Epithelial cell of proximal tubule (primary cell): ENCODE results near the gene ISL2. TPM values are rescaled to one million over a fixed set of nuclear protein-coding genes. Genes with fewer than 3 reads are reported as not detected.

ENCODE experiments used
- DNase-seq: peaks from one replicate; pipeline ENCODE4 v3.0.0-alpha.2; 2011; ENCODE audit warnings: low read depth
- H3K4me3 ChIP-seq: 2 replicates; pipeline ENCODE4 v1.5.1; 2011; ENCODE audit warnings: low read depth, mild to moderate bottlenecking, low read length
- CTCF ChIP-seq: conservative IDR thresholded peaks from 2 replicates; pipeline ENCODE4 v1.5.1; 2012; ENCODE audit warnings: low read depth, mild to moderate bottlenecking, low read length
- total RNA-seq: library from RNA; depleted of rRNA; stranded (reverse); fragments of >200 nt; gene quantifications from 2 replicates; pipeline ENCODE4 v1.2.3, GENCODE V29; 2015

Gene ISL2
- total RNA-seq, 1 donor from 2014 or later = 0.69 TPM

GRCh38 chr15:76377217-76377616, 40.6 kb downstream of the ISL2 start:
- no peak for DNase-seq
- TF ChIP-seq CTCF = no peak

DNA sequence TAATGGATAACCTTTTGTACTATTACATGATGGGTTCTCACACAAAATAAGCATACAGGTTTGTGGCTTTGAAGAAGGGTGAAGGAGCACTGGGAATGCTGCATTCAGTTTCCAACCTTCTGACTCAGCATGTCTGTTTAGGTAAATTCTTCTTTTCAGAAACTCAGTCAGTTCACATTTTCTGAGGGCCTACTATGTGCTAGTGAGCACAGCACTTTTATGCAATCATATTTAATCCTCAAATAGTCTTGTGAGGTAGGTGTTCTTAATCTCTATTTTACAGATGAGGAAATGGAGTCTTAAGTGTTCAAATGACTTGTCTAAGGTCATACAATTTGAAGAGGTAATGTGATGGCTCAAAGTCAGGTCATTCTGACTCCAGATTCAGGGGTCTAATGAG, 41.2 kb downstream of the ISL2 start:
- no peak for DNase-seq
- TF ChIP-seq CTCF = no peak
- H3K4me3 ChIP-seq = no peak overlapping the region

More at GRCh38 chr15:76377217-76377616, 40.6 kb downstream of the ISL2 start:
- H3K4me3 ChIP-seq = no peak overlapping the region

DNA sequence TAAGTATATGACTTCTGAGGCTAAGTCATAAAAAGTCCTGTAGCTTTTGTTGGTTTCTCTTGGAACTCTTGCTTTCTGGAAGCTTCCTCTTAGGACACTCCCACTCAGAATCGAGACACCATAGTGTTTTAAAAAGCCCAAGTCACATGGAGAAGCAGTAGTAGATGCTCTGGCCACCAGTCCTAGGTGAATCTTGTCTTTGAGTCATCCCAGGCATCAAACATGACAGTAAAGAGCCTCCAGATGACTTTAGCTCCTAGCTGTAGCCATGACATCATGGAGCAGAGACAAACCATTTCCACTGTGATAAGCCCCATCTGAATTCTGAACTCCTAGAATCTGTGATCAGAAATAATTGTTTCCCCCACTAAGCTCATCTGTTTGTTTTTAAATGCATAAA, 42.1 kb downstream of the ISL2 start:
- TF ChIP-seq CTCF = no peak
- no peak overlapping the region for H3K4me3 ChIP-seq
- no peak for DNase-seq

GRCh38 chr15:76380249-76380648, 43.7 kb downstream of the ISL2 start:
- H3K4me3 ChIP-seq = no peak overlapping the region
- TF ChIP-seq CTCF = no peak
- DNase-seq = no peak

DNA sequence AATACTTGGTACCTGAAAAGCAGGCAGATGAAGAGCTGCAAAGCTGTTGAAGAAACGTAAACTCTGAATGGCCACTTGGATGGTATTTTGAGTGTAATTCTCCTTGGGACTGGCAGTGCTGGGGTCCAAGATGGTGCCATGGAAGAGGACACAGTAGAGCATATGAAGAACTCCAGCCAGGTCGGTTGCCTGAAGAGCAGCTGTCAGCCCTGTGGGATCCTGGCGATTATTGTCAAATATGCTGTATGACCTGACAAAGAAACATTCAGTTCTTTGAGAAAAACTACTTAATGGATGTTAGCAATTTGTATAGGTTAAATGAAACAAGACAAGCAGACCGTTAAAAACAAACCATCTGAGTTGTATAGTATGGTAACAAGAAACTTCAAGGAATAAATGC, 44.8 kb downstream of the ISL2 start:
- TF ChIP-seq CTCF = no peak

GRCh38 chr15:76382987-76383728, 46.6 kb downstream of the ISL2 start:
- H3K4me3 ChIP-seq = no peak overlapping the region
- TF ChIP-seq CTCF = no peak
- DNase-seq = no peak

More for the DNA sequence above, 44.8 kb downstream of the ISL2 start:
- no peak for DNase-seq
- H3K4me3 ChIP-seq = no peak overlapping the region

GRCh38 chr15:76384409-76384808, 47.8 kb downstream of the ISL2 start:
- H3K4me3 ChIP-seq = no peak overlapping the region
- no peak for TF ChIP-seq CTCF

More at GRCh38 chr15:76384409-76384808, 47.8 kb downstream of the ISL2 start:
- no peak for DNase-seq
